Astrocyte of the spinal cord (primary cell): ENCODE data around the gene ADAMTS2.
"Not testable (repeated sequence)": the region's sequence is repeated elsewhere in the genome, so short reads cannot be mapped to it uniquely, and the experiment has no call there.

Source experiments
- DNase-seq: peaks from one replicate; pipeline ENCODE4 v3.0.0; 2011; ENCODE audit warnings: low read depth, low spot score
- H3K4me3 ChIP-seq: 2 replicates; pipeline ENCODE4 v1.5.1; 2011; ENCODE audit warnings: low read depth, mild to moderate bottlenecking, low read length, moderate library complexity
- CTCF ChIP-seq: IDR thresholded peaks from 2 replicates; pipeline ENCODE4 v1.5.1; 2012; ENCODE audit warnings: low read depth, mild to moderate bottlenecking, low read length, inconsistent platforms
- in situ Hi-C: cut with HindIII; loops from 2 replicates; pipeline ENCODE4 v1.10.0; 2017; ENCODE audit warnings: low sequenced_read_pairs

The ADAMTS2 gene

GRCh38 chr5:179219661-179220620, 125.3 kb downstream of the ADAMTS2 start:
- no peak overlapping the region for H3K4me3 ChIP-seq
- no peak for TF ChIP-seq CTCF
- no peak for DNase-seq
- in situ Hi-C loops = no loop called here

DNA sequence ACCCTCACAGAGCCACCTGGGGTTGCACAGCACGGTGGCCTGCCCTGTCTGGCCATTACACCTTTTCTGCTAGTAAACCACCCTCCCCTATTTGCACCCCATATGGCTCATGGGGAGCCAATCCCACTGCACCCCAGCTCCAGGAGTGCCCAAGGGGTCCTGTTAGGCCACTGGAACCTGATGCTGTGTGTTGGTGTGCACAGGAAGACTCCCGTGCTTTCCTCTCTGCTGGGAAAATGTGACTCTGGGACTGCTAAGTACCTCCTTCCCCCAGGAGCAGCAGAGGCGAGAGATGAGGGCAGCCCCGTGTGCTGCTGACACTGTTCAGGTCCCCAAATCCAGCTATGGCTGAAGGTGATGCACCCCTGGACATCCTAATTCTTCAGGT, 126.3 kb downstream of the ADAMTS2 start:
- H3K4me3 ChIP-seq = no peak overlapping the region
- DNase-seq = no peak
- no peak for TF ChIP-seq CTCF
- in situ Hi-C loops = no loop called here

DNA sequence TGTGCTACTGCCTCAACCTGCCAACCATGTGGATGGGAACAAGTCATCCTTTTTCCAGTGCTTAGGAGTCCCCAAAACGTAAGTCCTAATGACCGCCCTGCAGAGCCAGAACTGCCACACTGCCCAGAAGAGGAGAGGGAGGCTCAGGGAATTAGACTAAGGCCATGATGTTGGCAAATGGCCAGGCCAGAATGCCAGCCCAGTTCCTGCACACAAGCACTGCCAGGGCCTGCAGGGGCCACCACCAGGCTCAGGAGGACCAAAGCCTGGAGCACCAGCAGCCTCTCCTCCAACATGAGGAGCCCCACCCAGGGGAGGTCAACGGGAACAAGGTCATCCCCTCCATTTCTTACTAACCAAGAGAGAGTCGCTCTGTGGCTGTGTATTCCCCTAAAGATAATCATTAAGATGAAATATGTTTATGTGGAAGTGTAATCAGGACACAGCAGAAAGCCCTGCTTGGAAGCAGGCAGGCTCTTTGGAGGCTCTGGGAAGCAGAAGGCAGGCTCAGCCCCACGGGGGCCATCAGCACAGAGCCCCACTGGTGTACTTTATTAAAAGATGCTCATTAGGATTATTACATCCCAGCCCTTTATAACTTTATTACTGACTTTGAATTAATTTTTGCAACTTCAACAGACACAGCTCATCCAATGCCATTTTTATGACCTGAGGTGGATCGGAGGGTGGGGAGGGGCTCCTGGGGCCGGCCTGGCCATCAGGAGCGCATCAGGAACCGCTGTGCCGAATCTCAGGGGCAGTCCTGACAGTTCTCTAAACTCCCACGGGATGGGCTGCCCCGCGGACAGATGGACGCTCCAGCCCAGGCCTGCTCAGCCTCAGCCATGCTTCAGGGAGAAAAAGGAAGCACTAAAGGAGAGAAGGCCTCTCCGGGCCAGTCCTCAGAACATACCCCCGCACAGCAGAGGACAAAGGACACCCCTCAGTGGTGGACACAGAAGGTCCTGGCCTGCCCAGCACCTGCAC, 127.0 kb downstream of the ADAMTS2 start:
- in situ Hi-C loops = no loop called here
- no peak for DNase-seq
- no peak overlapping the region for H3K4me3 ChIP-seq
- no peak for TF ChIP-seq CTCF

- no peak for TF ChIP-seq CTCF
- in situ Hi-C loops = no loop called here
- H3K4me3 ChIP-seq = no peak overlapping the region
- no peak for DNase-seq
These were observed 127.9 kb downstream of the ADAMTS2 start for GRCh38 chr5:179217356-179217755.

DNA sequence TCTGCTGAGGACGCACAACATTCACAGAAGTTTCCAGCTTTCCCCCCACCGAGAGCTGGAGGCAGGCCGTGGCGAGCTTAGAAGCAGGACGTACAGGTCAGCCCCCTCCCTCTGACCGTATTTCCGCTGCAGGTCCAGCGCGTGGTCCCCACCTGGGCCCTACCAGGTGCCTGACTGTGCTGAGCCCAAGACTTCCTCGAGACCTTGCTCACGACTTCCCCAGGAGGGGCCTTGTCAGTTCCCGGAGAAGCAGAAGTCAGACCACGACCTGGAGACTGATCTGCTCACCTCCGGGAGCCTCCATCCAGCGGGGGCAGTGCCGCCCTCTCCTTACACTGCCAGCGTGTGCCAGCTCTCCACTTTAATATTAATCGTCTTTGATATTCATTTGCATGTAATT, 128.9 kb downstream of the ADAMTS2 start:
- DNase-seq, H3K4me3 ChIP-seq, in situ Hi-C loops: not testable (repeated sequence)

GRCh38 chr5:179215576-179215975, 129.7 kb downstream of the ADAMTS2 start:
- no peak overlapping the region for H3K4me3 ChIP-seq
- in situ Hi-C loops = no loop called here
- no peak for DNase-seq
- no peak for TF ChIP-seq CTCF
